ENCODE data around the gene GALNT14.

GALNT14 gene

DNA sequence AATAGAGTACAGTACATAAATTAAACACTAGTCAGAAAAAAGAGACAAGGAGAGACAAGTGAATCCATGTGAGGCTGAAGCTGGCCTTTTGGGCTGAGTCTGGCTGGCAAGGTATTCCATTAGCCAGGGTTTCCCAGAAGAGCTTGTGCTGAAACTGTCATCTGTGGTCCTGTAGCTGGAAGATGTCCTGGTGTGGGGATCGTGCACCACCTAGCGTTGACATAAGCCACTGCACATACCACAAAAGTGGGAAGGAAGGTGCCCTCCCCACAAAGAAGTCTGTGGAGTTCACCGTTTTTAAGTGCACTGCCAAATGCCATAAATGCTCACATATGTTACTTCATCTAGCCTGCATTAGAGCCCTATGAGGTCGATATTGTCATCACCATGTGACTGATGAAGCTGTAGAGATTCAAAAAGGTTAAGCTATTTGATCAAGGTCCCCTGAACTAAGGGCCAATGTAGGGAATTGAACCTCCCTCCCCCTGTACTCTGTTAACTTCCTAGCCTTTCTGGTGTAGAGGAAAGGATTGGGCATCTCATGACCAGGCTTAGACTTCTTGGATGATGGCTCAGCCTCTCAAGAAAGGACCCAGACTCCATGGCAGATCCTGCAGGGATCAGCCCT, 31.9 kb upstream of the GALNT14 start:
- Histone ChIP-seq H3K4me3 (ENCODE audit: low read depth, low read length) (no peak overlapping the region), H3K79me2 (no peaks in the 10 kb centered on the region), H3K27ac (no peak overlapping the region), H3K4me2 (ENCODE audit: low read length) (no peak overlapping the region), H3K9ac (no peak overlapping the region), H3K9me3 (ENCODE audit: control insufficient read depth, low read length) (no peaks in the 10 kb centered on the region), H3K36me3 (ENCODE audit: control insufficient read depth, insufficient read depth, low read length) (no peaks in the 10 kb centered on the region), H2AFZ (no peak overlapping the region), H3K27me3 (ENCODE audit: control insufficient read depth, insufficient read depth, low read length) (no peaks in the 10 kb centered on the region), H3K4me1 (no peaks in the 10 kb centered on the region)
- TF ChIP-seq, protein P1, sequence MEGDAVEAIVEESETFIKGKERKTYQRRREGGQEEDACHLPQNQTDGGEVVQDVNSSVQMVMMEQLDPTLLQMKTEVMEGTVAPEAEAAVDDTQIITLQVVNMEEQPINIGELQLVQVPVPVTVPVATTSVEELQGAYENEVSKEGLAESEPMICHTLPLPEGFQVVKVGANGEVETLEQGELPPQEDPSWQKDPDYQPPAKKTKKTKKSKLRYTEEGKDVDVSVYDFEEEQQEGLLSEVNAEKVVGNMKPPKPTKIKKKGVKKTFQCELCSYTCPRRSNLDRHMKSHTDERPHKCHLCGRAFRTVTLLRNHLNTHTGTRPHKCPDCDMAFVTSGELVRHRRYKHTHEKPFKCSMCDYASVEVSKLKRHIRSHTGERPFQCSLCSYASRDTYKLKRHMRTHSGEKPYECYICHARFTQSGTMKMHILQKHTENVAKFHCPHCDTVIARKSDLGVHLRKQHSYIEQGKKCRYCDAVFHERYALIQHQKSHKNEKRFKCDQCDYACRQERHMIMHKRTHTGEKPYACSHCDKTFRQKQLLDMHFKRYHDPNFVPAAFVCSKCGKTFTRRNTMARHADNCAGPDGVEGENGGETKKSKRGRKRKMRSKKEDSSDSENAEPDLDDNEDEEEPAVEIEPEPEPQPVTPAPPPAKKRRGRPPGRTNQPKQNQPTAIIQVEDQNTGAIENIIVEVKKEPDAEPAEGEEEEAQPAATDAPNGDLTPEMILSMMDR (IDR thresholded peaks at IDR 0.05), result peak; percentile 88

GRCh38 chr2:31168291-31168690, 30.1 kb upstream of the GALNT14 start:
- no peaks in the 10 kb centered on the region for H3K36me3 ChIP-seq (ENCODE audit: control insufficient read depth, insufficient read depth, low read length)
- no peaks in the 10 kb centered on the region for H3K4me1 ChIP-seq
- H3K4me3 ChIP-seq (ENCODE audit: low read depth, low read length), result no peak overlapping the region
- no peak overlapping the region for H3K4me2 ChIP-seq (ENCODE audit: low read length)
- H2AFZ ChIP-seq, result no peak overlapping the region
- H3K27me3 ChIP-seq (ENCODE audit: control insufficient read depth, insufficient read depth, low read length), result no peaks in the 10 kb centered on the region
- H3K9me3 ChIP-seq (ENCODE audit: control insufficient read depth, low read length), result no peaks in the 10 kb centered on the region
- no peaks in the 10 kb centered on the region for H3K79me2 ChIP-seq
- no peak overlapping the region for H3K9ac ChIP-seq
- TF ChIP-seq, protein P1 (IDR thresholded peaks at IDR 0.05), result no peak
- H3K27ac ChIP-seq, result no peak overlapping the region

GRCh38 chr2:31166925-31167324, 28.7 kb upstream of the GALNT14 start:
- Histone ChIP-seq H3K9me3 (ENCODE audit: control insufficient read depth, low read length) (no peaks in the 10 kb centered on the region), H3K9ac (no peak overlapping the region), H3K27ac (no peak overlapping the region), H3K27me3 (ENCODE audit: control insufficient read depth, insufficient read depth, low read length) (no peaks in the 10 kb centered on the region), H3K36me3 (ENCODE audit: control insufficient read depth, insufficient read depth, low read length) (no peaks in the 10 kb centered on the region), H3K4me1 (no peaks in the 10 kb centered on the region), H2AFZ (no peak overlapping the region), H3K79me2 (no peaks in the 10 kb centered on the region), H3K4me2 (ENCODE audit: low read length) (no peak overlapping the region), H3K4me3 (ENCODE audit: low read depth, low read length) (no peak overlapping the region)
- TF ChIP-seq, protein P1 (IDR thresholded peaks at IDR 0.05), result no peak

DNA sequence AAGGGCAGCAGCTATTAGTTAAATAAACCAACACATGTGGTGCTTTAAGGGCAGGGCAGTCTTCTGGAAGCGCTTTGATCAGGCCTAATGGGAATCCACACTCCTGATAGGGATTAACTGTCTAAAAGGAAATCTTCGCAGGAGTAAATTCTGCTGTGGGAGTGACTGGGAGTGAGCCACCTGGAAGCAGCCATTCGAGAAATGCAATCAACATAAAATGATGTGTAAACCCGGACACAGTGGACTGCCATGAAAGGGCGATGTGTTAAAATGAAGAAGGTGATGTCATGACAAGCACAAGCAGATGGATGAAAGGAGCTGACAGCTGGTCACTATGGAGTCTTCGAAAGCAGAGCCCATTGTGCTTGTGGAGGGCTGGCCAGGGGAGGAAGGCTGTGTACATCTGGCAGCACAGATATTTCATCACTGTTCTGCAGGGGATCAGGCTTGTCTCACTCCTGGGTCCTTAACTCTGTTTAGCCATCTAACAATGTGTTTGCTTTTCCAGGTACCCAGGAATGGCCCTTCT, 24.8 kb upstream of the GALNT14 start:
- H3K9me3 ChIP-seq (ENCODE audit: control insufficient read depth, low read length), result no peaks in the 10 kb centered on the region
- no peaks in the 10 kb centered on the region for H3K36me3 ChIP-seq (ENCODE audit: control insufficient read depth, insufficient read depth, low read length)
- no peak overlapping the region for H3K9ac ChIP-seq
- no peak overlapping the region for H2AFZ ChIP-seq
- H3K27me3 ChIP-seq (ENCODE audit: control insufficient read depth, insufficient read depth, low read length), result no peaks in the 10 kb centered on the region
- H3K4me2 ChIP-seq (ENCODE audit: low read length), result no peak overlapping the region
- TF ChIP-seq, protein P1 (IDR thresholded peaks at IDR 0.05), result no peak
- H3K4me1 ChIP-seq, result no peaks in the 10 kb centered on the region
- H3K27ac ChIP-seq, result no peak overlapping the region
- no peaks in the 10 kb centered on the region for H3K79me2 ChIP-seq
- H3K4me3 ChIP-seq (ENCODE audit: low read depth, low read length), result no peak overlapping the region

GRCh38 chr2:31161637-31162036, 23.4 kb upstream of the GALNT14 start:
- H3K27me3 ChIP-seq (ENCODE audit: control insufficient read depth, insufficient read depth, low read length), result no peaks in the 10 kb centered on the region
- TF ChIP-seq, protein P1 (IDR thresholded peaks at IDR 0.05), result no peak

More at GRCh38 chr2:31161637-31162036, 23.4 kb upstream of the GALNT14 start:
- Histone ChIP-seq H3K9ac (no peak overlapping the region), H3K4me2 (ENCODE audit: low read length) (no peak overlapping the region), H3K4me3 (ENCODE audit: low read depth, low read length) (no peak overlapping the region), H3K36me3 (ENCODE audit: control insufficient read depth, insufficient read depth, low read length) (no peaks in the 10 kb centered on the region), H3K27ac (no peak overlapping the region), H2AFZ (no peak overlapping the region), H3K9me3 (ENCODE audit: control insufficient read depth, low read length) (no peaks in the 10 kb centered on the region), H3K79me2 (no peaks in the 10 kb centered on the region), H3K4me1 (no peaks in the 10 kb centered on the region)

All from parathyroid adenoma (tissue), 2 donors.